Fibroblast of mammary gland (primary cell): Measurements from ENCODE around the gene DIABLO.

Source experiments
- DNase-seq: peaks from one replicate; pipeline ENCODE4 v3.0.0-alpha.2; 2010; ENCODE audit warnings: low read depth
- H3K4me3 ChIP-seq: 2 replicates; pipeline ENCODE4 v1.5.1; 2011; ENCODE audit warnings: low read depth, mild to moderate bottlenecking, low read length, moderate library complexity; ENCODE audit not compliant: control insufficient read depth
- TF ChIP-seq, protein P1 (sequence below): conservative IDR thresholded peaks from 2 replicates; pipeline ENCODE4 v1.5.1; 2011; ENCODE audit warnings: low read depth, low read length, inconsistent platforms; ENCODE audit not compliant: control insufficient read depth, insufficient read depth

The DIABLO gene

DNA sequence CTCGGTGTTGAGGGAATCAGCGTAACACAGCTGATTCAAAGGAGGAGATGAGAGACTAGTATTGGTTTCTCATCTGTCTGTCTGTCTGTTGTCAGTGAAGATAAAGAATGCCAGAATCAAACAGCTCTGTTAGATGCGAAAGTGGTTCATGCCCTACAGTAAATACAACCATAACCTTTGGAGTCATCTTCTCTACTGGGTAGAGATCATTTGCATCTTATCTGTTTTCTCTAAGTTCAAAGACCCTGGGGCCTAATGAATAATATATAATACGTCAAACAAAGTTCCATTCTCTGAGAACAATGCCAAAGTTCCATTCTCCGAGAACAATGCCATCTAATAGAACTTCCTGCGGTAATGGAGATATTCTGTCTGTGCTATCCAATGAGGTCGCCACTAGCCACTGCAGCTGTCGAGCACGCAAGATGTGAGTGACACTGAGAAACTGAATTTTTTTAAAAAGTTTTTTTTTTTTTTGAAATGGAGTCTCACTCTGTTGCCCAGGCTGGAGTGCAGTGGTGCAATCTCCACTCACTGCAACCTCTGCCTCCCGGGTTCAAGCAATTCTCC is 58.4 kb downstream of the DIABLO start:
- no peak for DNase-seq
- no peak overlapping the region for H3K4me3 ChIP-seq
- TF ChIP-seq, protein P1, sequence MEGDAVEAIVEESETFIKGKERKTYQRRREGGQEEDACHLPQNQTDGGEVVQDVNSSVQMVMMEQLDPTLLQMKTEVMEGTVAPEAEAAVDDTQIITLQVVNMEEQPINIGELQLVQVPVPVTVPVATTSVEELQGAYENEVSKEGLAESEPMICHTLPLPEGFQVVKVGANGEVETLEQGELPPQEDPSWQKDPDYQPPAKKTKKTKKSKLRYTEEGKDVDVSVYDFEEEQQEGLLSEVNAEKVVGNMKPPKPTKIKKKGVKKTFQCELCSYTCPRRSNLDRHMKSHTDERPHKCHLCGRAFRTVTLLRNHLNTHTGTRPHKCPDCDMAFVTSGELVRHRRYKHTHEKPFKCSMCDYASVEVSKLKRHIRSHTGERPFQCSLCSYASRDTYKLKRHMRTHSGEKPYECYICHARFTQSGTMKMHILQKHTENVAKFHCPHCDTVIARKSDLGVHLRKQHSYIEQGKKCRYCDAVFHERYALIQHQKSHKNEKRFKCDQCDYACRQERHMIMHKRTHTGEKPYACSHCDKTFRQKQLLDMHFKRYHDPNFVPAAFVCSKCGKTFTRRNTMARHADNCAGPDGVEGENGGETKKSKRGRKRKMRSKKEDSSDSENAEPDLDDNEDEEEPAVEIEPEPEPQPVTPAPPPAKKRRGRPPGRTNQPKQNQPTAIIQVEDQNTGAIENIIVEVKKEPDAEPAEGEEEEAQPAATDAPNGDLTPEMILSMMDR = no peak

DNA sequence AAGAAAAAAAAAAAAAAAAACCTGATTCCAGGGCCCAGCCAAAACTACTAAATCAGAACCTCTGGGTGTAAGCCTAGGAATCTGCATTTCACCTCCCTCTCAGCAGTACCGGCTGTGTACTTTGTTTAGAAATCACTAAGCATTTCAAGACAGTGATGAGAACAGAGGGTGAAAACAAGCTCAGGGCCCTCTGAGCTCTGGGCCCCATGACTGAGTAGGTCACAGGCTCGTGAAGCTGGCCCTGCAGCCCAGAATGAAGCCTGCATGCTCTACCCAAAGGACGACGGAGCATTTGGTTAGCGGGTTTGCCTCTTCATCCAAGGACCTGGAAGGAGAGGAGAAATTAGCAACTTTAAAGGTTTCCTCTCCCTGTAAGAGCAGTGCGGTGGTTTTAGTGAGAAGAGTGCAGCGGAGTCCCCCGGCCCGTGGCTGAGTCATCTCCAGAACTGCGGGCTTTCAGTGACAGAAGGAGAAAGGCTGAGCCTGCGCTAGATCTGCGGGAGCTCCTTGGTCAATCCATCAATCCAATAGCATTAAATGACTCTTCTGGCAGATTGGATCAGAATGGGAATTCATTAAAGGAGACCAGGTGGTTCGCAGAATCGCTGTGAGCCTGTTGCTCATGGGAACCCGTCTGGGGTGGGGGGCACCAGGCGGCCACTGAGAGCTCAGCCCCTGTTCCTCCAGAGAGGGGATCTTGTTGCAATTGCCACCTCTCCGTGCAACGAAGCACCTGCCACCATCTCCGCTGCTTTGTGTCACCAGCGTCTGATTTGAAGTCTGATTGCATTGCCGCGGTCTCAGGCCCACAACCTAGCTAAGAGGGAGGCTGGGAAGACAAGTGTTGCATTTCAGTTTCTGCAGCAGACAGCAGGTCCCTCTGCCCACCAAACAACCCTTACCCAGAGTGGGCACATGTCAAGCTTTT is 59.2 kb downstream of the DIABLO start:
- TF ChIP-seq, protein P1 = no peak
- no peak for DNase-seq

GRCh38 chr12:122162976-122163375 is 62.9 kb downstream of the DIABLO start:
- no peak overlapping the region for H3K4me3 ChIP-seq
- TF ChIP-seq, protein P1 = no peak
- DNase-seq = no peak

More for the DNA sequence above, 59.2 kb downstream of the DIABLO start:
- H3K4me3 ChIP-seq = no peak overlapping the region

- TF ChIP-seq, protein P1 = no peak
- H3K4me3 ChIP-seq = no peak overlapping the region
- DNase-seq = no peak
Observed at GRCh38 chr12:122161682-122162081, 64.2 kb downstream of the DIABLO start.

DNA sequence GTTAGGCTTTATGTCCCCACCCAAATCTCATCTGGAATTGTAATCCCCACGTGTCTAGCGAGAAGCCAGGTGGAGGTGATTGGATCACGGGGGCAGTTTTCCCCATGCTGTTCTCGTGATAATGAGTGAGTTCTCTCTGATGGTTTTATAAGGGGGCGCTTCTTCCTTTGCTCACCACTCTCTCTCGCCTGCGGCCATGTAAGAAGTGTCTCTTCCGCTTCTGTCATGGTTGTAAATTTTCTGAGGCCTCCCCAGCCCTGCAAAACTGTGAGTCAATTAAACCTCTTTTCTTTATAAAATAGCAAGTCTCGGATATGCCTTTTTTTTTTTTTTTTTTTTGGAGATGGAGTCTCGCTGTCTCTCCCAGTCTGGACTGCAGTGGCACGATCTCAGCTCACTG is 65.1 kb downstream of the DIABLO start:
- no peak for DNase-seq
- no peak overlapping the region for H3K4me3 ChIP-seq
- TF ChIP-seq, protein P1 = no peak

DNA sequence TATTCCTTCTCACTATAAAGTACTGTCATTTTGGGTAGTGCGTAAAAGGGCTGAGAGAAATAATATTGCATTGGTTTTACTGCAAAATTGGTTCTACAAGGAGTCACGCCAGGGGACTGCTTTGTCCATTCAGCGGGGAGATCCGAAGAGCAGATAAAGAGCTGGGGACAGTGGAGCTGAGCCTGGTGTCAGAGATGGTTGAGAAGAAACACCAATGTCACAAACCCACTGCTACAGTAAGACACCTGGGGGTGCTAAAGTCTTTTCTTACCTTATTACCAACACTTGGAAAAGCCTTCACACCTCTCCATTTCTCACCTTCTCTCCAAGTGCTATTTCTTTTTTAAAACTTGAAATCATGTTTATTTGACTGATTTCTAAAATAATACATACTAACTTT is 66.0 kb downstream of the DIABLO start:
- TF ChIP-seq, protein P1 = peak; percentile 11
- H3K4me3 ChIP-seq = no peak overlapping the region
- no peak for DNase-seq
